ENCODE results near the gene TRIM7. TPM values are rescaled to one million over a fixed set of nuclear protein-coding genes. Genes with fewer than 3 reads are reported as not detected.
"Not testable (repeated sequence)": the region's sequence is repeated elsewhere in the genome, so short reads cannot be mapped to it uniquely, and the experiment has no call there.

The TRIM7 gene
- total RNA-seq, 1 donor from 2014 or later = 1.8 TPM

DNA sequence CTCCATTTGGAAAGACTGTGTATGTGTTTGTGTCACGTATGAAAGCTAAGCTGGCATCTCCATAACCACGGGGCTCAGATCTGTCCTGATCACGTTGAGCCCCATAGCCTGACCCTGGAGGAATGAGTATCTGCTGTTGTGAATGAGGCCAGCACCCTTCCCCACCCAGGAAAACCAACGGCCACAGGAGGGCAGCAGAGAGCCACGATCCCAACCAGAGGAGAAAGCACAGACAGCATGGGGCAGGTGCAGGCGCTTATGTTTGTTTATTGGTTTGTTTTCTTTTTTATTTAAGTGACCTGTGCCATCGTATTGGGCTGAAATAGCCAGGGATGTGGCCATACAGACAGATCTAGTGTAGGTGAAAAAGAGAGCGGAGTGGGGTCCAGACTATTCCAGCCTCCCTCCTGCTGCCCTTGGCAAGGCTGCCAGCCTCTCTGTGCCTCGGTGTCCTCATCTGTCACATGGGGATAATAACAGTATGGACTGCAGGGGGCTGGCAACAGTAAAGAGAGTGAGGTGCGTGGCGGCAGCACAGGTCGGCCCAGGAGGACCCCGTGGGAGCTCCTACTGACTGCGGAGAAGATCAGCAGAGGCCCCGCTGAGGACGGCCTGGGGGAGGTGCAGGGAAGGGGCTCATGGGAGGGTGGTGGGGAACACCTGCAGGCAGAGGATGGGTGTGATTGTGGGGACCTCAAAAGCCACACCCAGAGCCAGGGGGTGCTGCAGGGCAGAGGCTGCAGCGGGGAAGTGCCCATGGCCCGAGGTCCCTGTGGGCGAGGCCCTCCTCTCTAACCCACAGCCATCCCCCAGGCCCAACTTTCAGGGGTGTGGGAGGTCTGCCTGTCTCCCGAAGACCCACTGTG lies 45.5 kb downstream of the TRIM7 start:
- peak; percentile 82 for DNase-seq (ENCODE audit: low spot score)
- Mint-ChIP-seq H3K4me3 (peak overlapping the region; percentile 71), H3K9me3 (peaks cover 3% of the 10 kb centered on the region), H3K4me1 (ENCODE audit: low read depth) (peaks cover 27% of the 10 kb centered on the region), H3K36me3 (ENCODE audit: low read depth) (peaks cover 2% of the 10 kb centered on the region), H3K27me3 (ENCODE audit: insufficient read depth) (peaks cover 4% of the 10 kb centered on the region), H3K27ac (peak overlapping the region; percentile 95)
- intact Hi-C loops (cut with micrococcal nuclease) = loop anchor here (1.0 to 5.0 kb wide), 8 partner anchors 25 to 375 kb away; partner anchors contain the start of genes MGAT1 and TRIM52

DNA sequence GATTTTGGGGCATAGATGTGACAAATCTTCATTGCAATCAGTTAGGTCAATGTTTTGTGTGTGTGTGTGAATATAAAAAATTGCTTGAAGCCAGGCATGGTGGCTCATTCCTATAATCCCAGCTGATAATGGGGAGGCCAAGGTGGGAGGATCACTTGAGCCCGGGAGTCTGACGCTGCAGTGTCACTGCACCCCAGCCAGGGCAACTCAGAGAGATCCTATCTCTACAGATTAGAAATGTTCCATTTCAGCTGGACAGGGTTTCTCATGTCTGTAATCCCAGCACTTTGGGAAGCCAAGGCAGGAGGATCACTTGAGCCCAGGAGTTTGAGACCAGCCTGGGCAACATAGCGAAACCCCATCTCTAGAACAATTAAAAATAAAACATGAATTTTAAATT lies 46.1 kb downstream of the TRIM7 start:
- Mint-ChIP-seq H3K36me3 (ENCODE audit: low read depth) (peaks cover 2% of the 10 kb centered on the region), H3K27ac (no peak overlapping the region), H3K4me1 (ENCODE audit: low read depth) (peaks cover 29% of the 10 kb centered on the region), H3K4me3 (no peak overlapping the region), H3K9me3 (peaks cover 3% of the 10 kb centered on the region), H3K27me3 (ENCODE audit: insufficient read depth) (peaks cover 4% of the 10 kb centered on the region)
- intact Hi-C loops (cut with micrococcal nuclease) = loop anchor here (1.0 to 5.0 kb wide), 7 partner anchors 25 to 375 kb away; partner anchors contain the start of genes MGAT1 and TRIM52
- DNase-seq (ENCODE audit: low spot score) = no peak

DNA sequence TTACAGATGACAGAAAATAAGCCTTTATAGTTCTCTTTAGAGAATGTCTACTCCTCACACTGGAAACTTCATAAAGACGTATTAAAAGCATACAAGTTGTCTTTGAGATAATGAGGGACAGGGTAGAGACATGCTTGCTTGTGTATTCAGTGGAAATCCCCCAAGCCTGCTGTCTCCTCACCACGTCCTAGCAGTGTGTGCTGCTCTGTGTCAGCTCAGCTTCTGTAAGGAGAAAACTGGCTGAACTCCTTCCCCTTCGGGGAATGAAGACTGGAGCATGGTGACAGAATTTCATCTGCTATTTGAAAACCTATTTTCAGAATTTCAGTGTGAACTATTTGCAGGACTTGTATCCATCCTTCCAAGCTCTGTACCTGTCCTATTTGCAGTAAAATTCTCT lies 48.2 kb downstream of the TRIM7 start:
- H3K4me3 Mint-ChIP-seq = no peak overlapping the region
- H3K27ac Mint-ChIP-seq = no peak overlapping the region
- DNase-seq (ENCODE audit: low spot score) = no peak
- H3K4me1 Mint-ChIP-seq (ENCODE audit: low read depth) = peaks cover 20% of the 10 kb centered on the region
- H3K9me3 Mint-ChIP-seq = peaks cover 3% of the 10 kb centered on the region
- peaks cover 3% of the 10 kb centered on the region for H3K27me3 Mint-ChIP-seq (ENCODE audit: insufficient read depth)
- H3K36me3 Mint-ChIP-seq (ENCODE audit: low read depth) = peaks cover 2% of the 10 kb centered on the region
- intact Hi-C loops (cut with micrococcal nuclease) = loop anchor here (5.0 kb wide), 1 partner anchor 354 kb away; the partner anchor contains the start of gene MGAT1

DNA sequence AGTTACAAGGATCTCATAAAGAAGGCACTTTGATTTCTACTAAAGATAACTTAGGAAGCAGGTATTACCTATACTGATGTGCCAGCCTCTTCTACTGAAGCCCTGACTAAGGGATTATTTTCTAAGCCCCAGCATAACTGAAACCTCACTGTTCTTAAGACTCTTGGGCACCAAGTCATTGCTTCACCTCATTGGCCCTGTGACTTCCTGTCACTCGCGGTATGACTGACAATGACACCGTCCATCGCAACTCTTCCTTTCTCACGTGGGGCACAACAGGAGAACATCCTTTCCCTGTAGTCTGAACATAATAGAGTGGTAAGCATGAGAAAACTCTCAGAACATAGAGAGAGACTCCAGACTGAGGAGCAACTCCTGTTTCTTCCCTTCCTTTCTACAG lies 51.2 kb downstream of the TRIM7 start:
- intact Hi-C loops (cut with micrococcal nuclease) = no loop called here
- Mint-ChIP-seq H3K4me3 (no peak overlapping the region), H3K36me3 (ENCODE audit: low read depth) (peaks cover 2% of the 10 kb centered on the region), H3K9me3 (peaks cover 3% of the 10 kb centered on the region), H3K4me1 (ENCODE audit: low read depth) (peaks cover 6% of the 10 kb centered on the region), H3K27me3 (ENCODE audit: insufficient read depth) (peaks cover 7% of the 10 kb centered on the region), H3K27ac (no peak overlapping the region)
- no peak for DNase-seq (ENCODE audit: low spot score)

DNA sequence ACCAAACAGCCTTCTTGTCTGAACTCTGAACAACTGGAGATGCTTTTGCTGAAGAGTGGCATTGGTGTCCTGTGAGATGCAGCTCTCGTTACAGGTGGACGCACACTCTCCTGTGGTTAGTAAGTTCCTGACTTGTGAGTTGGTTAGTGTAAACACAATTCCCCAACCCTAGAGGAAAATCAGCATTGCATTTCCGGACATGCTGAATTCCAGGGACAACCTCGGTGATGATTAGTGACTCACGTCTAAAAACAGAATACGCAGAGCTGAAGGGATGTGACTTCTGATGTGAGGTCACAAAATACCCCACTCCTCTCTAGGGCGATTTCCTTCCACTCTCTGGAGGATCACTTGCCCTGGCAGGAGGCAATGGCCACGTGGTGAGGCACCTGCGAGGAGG lies 52.6 kb downstream of the TRIM7 start:
- Mint-ChIP-seq H3K9me3 (peaks cover 3% of the 10 kb centered on the region), H3K27ac (no peak overlapping the region), H3K36me3 (ENCODE audit: low read depth) (peaks cover 2% of the 10 kb centered on the region), H3K4me3 (no peak overlapping the region), H3K27me3 (ENCODE audit: insufficient read depth) (peaks cover 7% of the 10 kb centered on the region), H3K4me1 (ENCODE audit: low read depth) (peaks cover 6% of the 10 kb centered on the region)
- DNase-seq (ENCODE audit: low spot score) = no peak
- intact Hi-C loops (cut with micrococcal nuclease) = no loop called here

DNA sequence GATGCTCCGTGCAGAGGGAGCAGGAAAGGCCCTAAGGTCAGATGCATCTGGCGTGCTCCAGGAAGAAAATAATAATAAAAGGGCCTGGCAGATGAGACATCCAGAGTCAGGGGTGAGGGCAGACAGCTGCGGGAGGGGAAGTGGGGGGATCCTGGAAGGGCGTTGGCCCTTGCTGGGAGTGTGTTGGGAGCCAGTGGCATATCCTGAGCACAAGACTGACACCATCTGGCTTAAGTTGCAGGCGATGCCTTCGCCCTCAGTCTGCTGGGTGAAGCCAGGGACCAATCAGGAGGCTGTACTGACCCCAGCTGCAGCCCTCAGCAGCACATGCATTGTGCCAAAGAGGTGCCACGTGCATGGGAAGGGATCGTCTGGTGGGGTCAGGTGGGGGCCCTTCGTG lies 53.9 kb downstream of the TRIM7 start:
- no peak for DNase-seq (ENCODE audit: low spot score)
- Mint-ChIP-seq H3K4me3 (no peak overlapping the region), H3K27ac (no peak overlapping the region), H3K36me3 (ENCODE audit: low read depth) (peaks cover 2% of the 10 kb centered on the region), H3K27me3 (ENCODE audit: insufficient read depth) (peaks cover 7% of the 10 kb centered on the region), H3K9me3 (peaks cover 3% of the 10 kb centered on the region), H3K4me1 (ENCODE audit: low read depth) (peaks cover 6% of the 10 kb centered on the region)
- intact Hi-C loops (cut with micrococcal nuclease) = no loop called here

DNA sequence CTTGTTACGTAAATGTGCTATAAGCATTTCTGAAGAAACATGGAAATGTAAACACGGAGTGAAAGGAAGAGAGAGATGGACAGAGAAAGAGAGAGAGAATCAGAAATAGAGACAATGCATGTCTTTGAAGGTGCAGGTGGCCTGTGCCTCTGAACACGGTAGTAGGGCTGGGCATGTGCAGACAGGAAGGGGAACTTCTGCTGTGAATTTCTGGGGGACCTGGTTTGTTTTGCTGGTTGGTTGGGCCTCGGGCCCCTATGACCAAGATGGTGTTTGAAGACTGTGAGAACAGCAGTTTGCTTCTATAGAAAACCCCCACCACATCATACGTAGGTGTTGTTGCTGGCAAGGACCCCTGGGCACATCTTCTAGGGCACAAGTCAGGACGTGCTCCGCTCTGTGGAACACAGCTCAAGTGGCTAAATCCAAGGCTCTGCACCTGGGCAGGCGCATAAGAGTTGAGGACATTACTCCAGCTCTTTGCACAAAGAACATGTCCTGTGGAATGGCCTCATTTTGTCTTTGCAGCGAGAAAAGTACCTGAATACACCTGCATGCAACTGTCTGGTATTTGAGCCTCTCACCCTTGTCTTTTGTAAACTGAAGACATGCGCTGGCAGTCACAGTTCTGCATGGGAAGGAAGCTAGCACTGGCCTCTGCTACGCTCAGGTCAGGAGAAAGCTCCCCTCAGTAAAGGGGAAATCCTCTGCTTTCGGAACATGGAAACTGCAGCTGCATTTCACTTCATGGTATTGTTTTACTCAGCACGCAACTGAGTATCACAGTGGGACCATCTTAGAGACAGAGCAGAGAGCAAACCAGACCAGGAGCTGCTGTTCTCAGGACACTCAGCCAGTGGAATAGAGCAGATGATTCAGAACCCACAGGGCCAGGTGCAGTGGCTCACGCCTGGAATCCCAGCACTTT lies 54.9 kb downstream of the TRIM7 start:
- no peak for DNase-seq (ENCODE audit: low spot score)
- no peak overlapping the region for H3K4me3 Mint-ChIP-seq
- H3K27ac Mint-ChIP-seq = no peak overlapping the region
- peaks cover 6% of the 10 kb centered on the region for H3K4me1 Mint-ChIP-seq (ENCODE audit: low read depth)
- H3K9me3 Mint-ChIP-seq = peaks cover 3% of the 10 kb centered on the region
- peaks cover 2% of the 10 kb centered on the region for H3K36me3 Mint-ChIP-seq (ENCODE audit: low read depth)
- H3K27me3 Mint-ChIP-seq (ENCODE audit: insufficient read depth) = peaks cover 7% of the 10 kb centered on the region
- intact Hi-C loops (cut with micrococcal nuclease) = no loop called here

DNA sequence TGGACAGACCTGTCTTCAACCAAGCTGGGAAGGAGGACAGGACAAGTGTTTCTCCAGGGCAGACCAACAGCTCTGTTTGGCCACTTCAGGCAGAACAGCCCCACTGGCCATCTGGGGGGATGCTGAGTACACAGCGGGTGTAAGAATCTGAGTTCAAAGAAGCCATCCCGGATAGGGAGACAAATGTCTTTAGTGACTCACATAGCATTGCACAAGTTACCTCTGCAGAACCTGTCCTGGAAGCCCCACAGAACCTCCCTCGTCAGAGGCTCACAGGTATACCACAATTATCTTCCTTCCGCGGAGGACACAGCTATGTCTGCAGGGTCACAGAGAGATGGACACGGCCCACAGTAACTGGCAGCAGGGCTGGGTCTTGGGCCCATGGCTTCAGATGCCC lies 55.6 kb downstream of the TRIM7 start:
- H3K27me3 Mint-ChIP-seq (ENCODE audit: insufficient read depth) = peaks cover 7% of the 10 kb centered on the region
- no peak overlapping the region for H3K4me3 Mint-ChIP-seq
- no peak overlapping the region for H3K27ac Mint-ChIP-seq
- no peaks in the 10 kb centered on the region for H3K9me3 Mint-ChIP-seq
- DNase-seq (ENCODE audit: low spot score) = no peak
- peaks cover 6% of the 10 kb centered on the region for H3K4me1 Mint-ChIP-seq (ENCODE audit: low read depth)
- peaks cover 2% of the 10 kb centered on the region for H3K36me3 Mint-ChIP-seq (ENCODE audit: low read depth)
- intact Hi-C loops (cut with micrococcal nuclease) = no loop called here

DNA sequence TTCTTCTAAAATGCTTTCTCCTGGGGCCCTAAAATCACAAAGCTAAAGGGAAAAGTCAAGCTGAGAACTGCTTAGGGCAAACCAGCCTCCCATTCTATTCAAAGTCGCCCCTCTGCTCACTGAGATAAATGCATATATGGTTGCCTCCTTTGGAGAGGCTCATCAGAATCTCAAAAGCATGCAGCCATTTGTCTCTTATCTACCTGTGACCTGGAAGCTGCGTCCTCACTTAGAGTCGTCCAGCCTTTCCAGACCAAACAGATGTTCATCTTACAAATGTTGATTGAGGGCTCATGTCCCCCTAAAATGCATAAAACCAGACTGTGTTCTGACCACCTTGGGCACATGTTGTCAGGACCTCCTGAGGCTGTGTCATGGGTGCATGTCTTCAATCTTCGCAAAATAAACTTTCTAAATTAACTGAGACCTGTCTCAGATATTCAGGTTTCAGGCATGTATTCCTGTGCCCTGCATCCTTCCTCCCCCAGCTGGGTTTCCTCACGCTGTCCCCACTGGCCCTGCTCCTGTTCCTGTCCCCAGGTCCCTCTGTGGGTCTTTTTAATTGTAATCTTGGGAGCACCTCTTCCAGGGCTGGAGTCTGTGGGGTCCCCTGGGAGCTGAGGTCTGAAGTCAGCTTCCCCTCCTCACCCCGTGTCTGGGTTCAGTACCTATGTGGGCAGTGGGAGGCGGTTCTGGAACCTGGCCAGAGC lies 57.9 kb downstream of the TRIM7 start, which contains the start of gene OR2V2:
Gene OR2V2 (plus strand): TSS at position 660 of the 710 bp plus-strand sequence. CDS start 7,357 bp downstream, outside the sequence.
- H3K9me3 Mint-ChIP-seq; H3K36me3 Mint-ChIP-seq (ENCODE audit: low read depth); H3K27me3 Mint-ChIP-seq (ENCODE audit: insufficient read depth); DNase-seq (ENCODE audit: low spot score); H3K4me1 Mint-ChIP-seq (ENCODE audit: low read depth); H3K27ac Mint-ChIP-seq; intact Hi-C loops (cut with micrococcal nuclease); H3K4me3 Mint-ChIP-seq: not testable (repeated sequence)

DNA sequence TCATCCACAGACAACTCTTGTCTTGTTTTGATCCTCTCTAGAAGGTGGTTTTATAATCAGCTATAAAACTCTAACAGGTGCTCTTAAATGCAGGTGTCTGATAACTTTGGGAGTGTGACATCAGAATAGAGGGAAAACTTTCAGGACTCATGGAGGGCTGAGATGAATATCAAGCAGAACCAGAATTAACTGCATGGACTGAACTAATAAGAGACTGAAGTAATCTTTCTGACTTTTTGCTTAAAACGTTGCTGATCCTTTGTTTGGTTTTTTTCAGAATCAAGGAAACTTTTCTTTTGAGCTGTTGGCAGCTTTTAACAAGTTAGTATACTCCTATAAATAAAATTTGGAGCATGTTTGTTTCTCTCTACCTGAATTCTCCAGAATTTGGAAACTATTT lies 59.9 kb downstream of the TRIM7 start:
- H3K9me3 Mint-ChIP-seq = peaks cover 3% of the 10 kb centered on the region
- H3K4me1 Mint-ChIP-seq (ENCODE audit: low read depth) = no peaks in the 10 kb centered on the region
- intact Hi-C loops (cut with micrococcal nuclease) = no loop called here
- H3K27ac Mint-ChIP-seq = no peak overlapping the region
- H3K27me3 Mint-ChIP-seq (ENCODE audit: insufficient read depth) = peaks cover 8% of the 10 kb centered on the region
- no peak overlapping the region for H3K4me3 Mint-ChIP-seq
- no peaks in the 10 kb centered on the region for H3K36me3 Mint-ChIP-seq (ENCODE audit: low read depth)
- no peak for DNase-seq (ENCODE audit: low spot score)
